ENCODE measurements around the gene TSPY4. TPM values are rescaled to one million over a fixed set of nuclear protein-coding genes. Genes with fewer than 3 reads are reported as not detected.
"Not testable (repeated sequence)": the region's sequence is repeated elsewhere in the genome, so short reads cannot be mapped to it uniquely, and the experiment has no call there.

The TSPY4 gene, protein sequence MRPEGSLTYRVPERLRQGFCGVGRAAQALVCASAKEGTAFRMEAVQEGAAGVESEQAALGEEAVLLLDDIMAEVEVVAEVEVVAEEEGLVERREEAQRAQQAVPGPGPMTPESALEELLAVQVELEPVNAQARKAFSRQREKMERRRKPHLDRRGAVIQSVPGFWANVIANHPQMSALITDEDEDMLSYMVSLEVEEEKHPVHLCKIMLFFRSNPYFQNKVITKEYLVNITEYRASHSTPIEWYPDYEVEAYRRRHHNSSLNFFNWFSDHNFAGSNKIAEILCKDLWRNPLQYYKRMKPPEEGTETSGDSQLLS
- not detected for total RNA-seq

DNA sequence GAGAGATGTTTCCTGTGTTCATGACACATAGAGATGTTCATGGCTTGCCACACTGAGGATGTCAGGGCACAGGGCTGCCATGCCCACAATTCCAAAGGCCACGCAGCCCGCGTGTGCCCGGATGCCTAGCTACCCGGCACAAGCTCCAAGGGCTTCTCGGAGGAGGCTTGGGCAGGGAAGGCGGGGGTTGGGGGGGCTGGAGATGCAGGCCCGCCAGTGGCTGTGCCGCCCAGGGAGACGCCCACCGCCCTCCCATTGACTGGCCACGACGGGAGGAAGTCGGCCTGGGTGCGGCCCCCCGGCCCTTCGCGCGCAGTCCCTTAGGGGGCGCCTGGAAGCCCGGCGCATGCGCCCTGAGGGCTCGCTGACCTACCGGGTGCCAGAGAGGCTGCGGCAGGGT is at the start of gene TSPY4:
Gene TSPY4 (plus strand): TSS at position 301 of the 400 bp plus-strand sequence. CDS start 46 bp downstream, at position 347.
- H3K27ac ChIP-seq (ENCODE audit: low read depth, low read length); H3K4me3 ChIP-seq (ENCODE audit: low read length in 3 of 3); H3K4me1 ChIP-seq (ENCODE audit: control insufficient read depth in 3 of 3, insufficient read depth in 3 of 3, low read length in 3 of 3); H3K36me3 ChIP-seq (ENCODE audit: control insufficient read depth in 3 of 3, insufficient read depth in 3 of 3, low read length in 3 of 3); H3K9me3 ChIP-seq (ENCODE audit: control insufficient read depth in 3 of 3, low read length in 3 of 3); H3K27me3 ChIP-seq (ENCODE audit: control insufficient read depth in 3 of 3, insufficient read depth in 3 of 3, low read length in 3 of 3); H3K9ac ChIP-seq (ENCODE audit: low read depth in 1 of 3, low read length in 3 of 3): not testable (repeated sequence)

DNA sequence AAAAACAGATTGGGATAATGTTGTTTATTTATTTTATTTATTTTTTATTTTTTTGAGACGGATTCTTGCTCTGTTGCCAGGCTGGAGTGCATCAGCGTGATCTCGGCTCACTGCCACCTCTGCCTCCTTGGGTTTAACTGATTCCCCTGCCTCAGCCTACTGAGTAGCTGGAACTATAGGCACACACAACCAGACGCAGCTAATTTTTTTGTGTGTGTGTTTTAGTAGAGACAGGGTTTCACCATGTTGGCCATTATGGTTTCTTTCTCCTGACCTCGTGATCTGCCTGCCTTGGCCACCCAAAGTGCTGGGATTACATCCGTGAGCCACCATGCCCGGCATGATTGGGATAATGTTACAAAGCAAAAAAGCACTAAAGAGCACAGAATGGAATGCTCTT is 16.3 kb upstream of the TSPY4 start:
- no peak overlapping the region for H3K4me3 ChIP-seq (ENCODE audit: low read length in 3 of 3)
- no peaks in the 10 kb centered on the region for H3K36me3 ChIP-seq (ENCODE audit: control insufficient read depth in 3 of 3, insufficient read depth in 3 of 3, low read length in 3 of 3)
- H3K9me3 ChIP-seq (ENCODE audit: control insufficient read depth in 3 of 3, low read length in 3 of 3), result no peaks in the 10 kb centered on the region
- no peaks in the 10 kb centered on the region for H3K4me1 ChIP-seq (ENCODE audit: control insufficient read depth in 3 of 3, insufficient read depth in 3 of 3, low read length in 3 of 3)
- no peak overlapping the region for H3K9ac ChIP-seq (ENCODE audit: low read depth in 1 of 3, low read length in 3 of 3)
- no peak overlapping the region for H3K27ac ChIP-seq (ENCODE audit: low read depth, low read length)
- H3K27me3 ChIP-seq (ENCODE audit: control insufficient read depth in 3 of 3, insufficient read depth in 3 of 3, low read length in 3 of 3), result no peaks in the 10 kb centered on the region

DNA sequence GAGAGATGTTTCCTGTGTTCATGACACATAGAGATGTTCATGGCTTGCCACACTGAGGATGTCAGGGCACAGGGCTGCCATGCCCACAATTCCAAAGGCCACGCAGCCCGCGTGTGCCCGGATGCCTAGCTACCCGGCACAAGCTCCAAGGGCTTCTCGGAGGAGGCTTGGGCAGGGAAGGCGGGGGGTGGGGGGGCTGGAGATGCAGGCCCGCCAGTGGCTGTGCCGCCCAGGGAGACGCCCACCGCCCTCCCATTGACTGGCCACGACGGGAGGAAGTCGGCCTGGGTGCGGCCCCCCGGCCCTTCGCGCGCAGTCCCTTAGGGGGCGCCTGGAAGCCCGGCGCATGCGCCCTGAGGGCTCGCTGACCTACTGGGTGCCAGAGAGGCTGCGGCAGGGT is 20.2 kb downstream of the TSPY4 start, which contains the start of gene TSPY8:
Gene TSPY8 (plus strand): TSS at position 301 of the 400 bp plus-strand sequence. CDS start 46 bp downstream, at position 347.
- not testable (repeated sequence) for H3K4me1 ChIP-seq (ENCODE audit: control insufficient read depth in 3 of 3, insufficient read depth in 3 of 3, low read length in 3 of 3); H3K36me3 ChIP-seq (ENCODE audit: control insufficient read depth in 3 of 3, insufficient read depth in 3 of 3, low read length in 3 of 3); H3K27me3 ChIP-seq (ENCODE audit: control insufficient read depth in 3 of 3, insufficient read depth in 3 of 3, low read length in 3 of 3); H3K4me3 ChIP-seq (ENCODE audit: low read length in 3 of 3); H3K27ac ChIP-seq (ENCODE audit: low read depth, low read length); H3K9me3 ChIP-seq (ENCODE audit: control insufficient read depth in 3 of 3, low read length in 3 of 3); H3K9ac ChIP-seq (ENCODE audit: low read depth in 1 of 3, low read length in 3 of 3)

Small RNAs within 50 kb of the gene (small RNA-seq; reads per million reads assigned to genes)
- not detected for gene AC006158.1

Other genes with a start within 250 kb of the TSPY4 start
- not detected for gene TSPY8, start 20.3 kb downstream of the TSPY4 start, total RNA-seq
- gene TSPY3, start 61.0 kb downstream of the TSPY4 start, total RNA-seq, result not detected
- not detected for gene TSPY1, start 129.5 kb downstream of the TSPY4 start, total RNA-seq
- gene TSPY9, start 149.8 kb downstream of the TSPY4 start, total RNA-seq, result not detected
- gene TSPY10, start 190.4 kb downstream of the TSPY4 start, total RNA-seq, result not detected